SK-MEL-5 (cell line): ENCODE results near the gene SERPINB1. TPM values are rescaled to one million over a fixed set of nuclear protein-coding genes. Genes with fewer than 3 reads are reported as not detected.
"Not testable (repeated sequence)": the region's sequence is repeated elsewhere in the genome, so short reads cannot be mapped to it uniquely, and the experiment has no call there.

Experiments
- DNase-seq: peaks from one replicate; pipeline ENCODE4 v3.0.0-alpha.2; 2016; ENCODE audit warnings: low read depth, low spot score
- in situ Hi-C: cut with HindIII; loops from 2 replicates; pipeline ENCODE4 v1.10.0; 2016; ENCODE audit warnings: low sequenced_read_pairs, high pct_unique_total_duplicates, low pct_unique_long_range_greater_than_20kb
- polyA plus RNA-seq, 2 experiments: library from polyadenylated mRNA; depleted of rRNA; stranded (reverse); fragments of >200 nt; gene quantifications; 2 replicates each; pipeline ENCODE4 v1.2.3, GENCODE V29; 2015
- total RNA-seq: library from RNA; depleted of rRNA; stranded (reverse); fragments of >200 nt; shearing (Covaris generic); gene quantifications from 2 replicates; pipeline ENCODE4 v1.2.3, GENCODE V29; 2014; rRNA removed

SERPINB1 gene
- total RNA-seq = 3.7 and 4.4 TPM in 2 replicates
- 5.8 and 7.5 TPM in 2 replicates for polyA plus RNA-seq (2015; cell fraction: cytosol; rRNA removed)
- 1.3 and 3.2 TPM in 2 replicates for polyA plus RNA-seq (2015; cell fraction: nucleus; rRNA removed)

GRCh38 chr6:2841264-2842138 lies at the start of gene SERPINB1:
Gene SERPINB1 (minus strand): TSS chr6:2841863. CDS start chr6:2840586, 1,277 bp downstream.
- DNase-seq = peak; percentile 14
- in situ Hi-C loops = no loop called here

GRCh38 chr6:2890976-2891767 lies 49.5 kb upstream of the SERPINB1 start:
- no peak for DNase-seq
- in situ Hi-C loops = no loop called here

- in situ Hi-C loops = no loop called here
- DNase-seq = no peak
Observed at GRCh38 chr6:2885967-2886735, 44.5 kb upstream of the SERPINB1 start.

- no peak for DNase-seq
- in situ Hi-C loops = no loop called here
Observed at GRCh38 chr6:2884804-2885203, 43.1 kb upstream of the SERPINB1 start.

- in situ Hi-C loops = no loop called here
- no peak for DNase-seq
Observed at GRCh38 chr6:2883673-2884072, 42.0 kb upstream of the SERPINB1 start.

GRCh38 chr6:2881423-2881822 lies 39.8 kb upstream of the SERPINB1 start:
- in situ Hi-C loops = no loop called here
- DNase-seq = no peak

GRCh38 chr6:2880156-2880555 lies 38.5 kb upstream of the SERPINB1 start:
- DNase-seq, in situ Hi-C loops: not testable (repeated sequence)

- DNase-seq = no peak
- in situ Hi-C loops = no loop called here
Observed at GRCh38 chr6:2877960-2878359, 36.3 kb upstream of the SERPINB1 start.

- DNase-seq = no peak
- in situ Hi-C loops = no loop called here
Observed at GRCh38 chr6:2877057-2877882, 35.6 kb upstream of the SERPINB1 start.

- in situ Hi-C loops = no loop called here
- no peak for DNase-seq
Observed at GRCh38 chr6:2876210-2877056, 34.8 kb upstream of the SERPINB1 start.

- in situ Hi-C loops = no loop called here
- no peak for DNase-seq
Observed at GRCh38 chr6:2875359-2876191, 33.9 kb upstream of the SERPINB1 start.

- no peak for DNase-seq
- in situ Hi-C loops = no loop called here
Observed at GRCh38 chr6:2873643-2874042, 32.0 kb upstream of the SERPINB1 start.

GRCh38 chr6:2872423-2873358 lies 31.0 kb upstream of the SERPINB1 start:
- in situ Hi-C loops = no loop called here

GRCh38 chr6:2871953-2872352 lies 30.3 kb upstream of the SERPINB1 start:
- in situ Hi-C loops = no loop called here
- DNase-seq = no peak

More at GRCh38 chr6:2872423-2873358, 31.0 kb upstream of the SERPINB1 start:
- DNase-seq = no peak
